ENCODE results near the gene CHID1.

The CHID1 gene

GRCh38 chr11:819129-819931, 91.3 kb downstream of the CHID1 start:
- peak; percentile 94 for DNase-seq

GRCh38 chr11:818396-819128, 92.0 kb downstream of the CHID1 start, which contains the start of gene PNPLA2:
TSS of gene PNPLA2 (plus strand) at chr11:818914. CDS start at chr11:819719, 805 bp downstream.
- no peak for DNase-seq

Data from 8988T (cell line).